HG02759 (cell line): ENCODE data around the gene EFHD2.
"Not testable (repeated sequence)": the region's sequence is repeated elsewhere in the genome, so short reads cannot be mapped to it uniquely, and the experiment has no call there.

Source experiments
- ATAC-seq: cut with Tn5 transposase; IDR thresholded peaks from one replicate; pipeline ENCODE4 v1.9.1; 2021; ENCODE audit warnings: mild to moderate bottlenecking, moderate library complexity; ENCODE audit not compliant: unreplicated experiment

The EFHD2 gene

GRCh38 chr1:15451014-15451722 lies 41.5 kb downstream of the EFHD2 start:
- no peak for ATAC-seq

- ATAC-seq, result no peak
These were observed 42.5 kb downstream of the EFHD2 start for GRCh38 chr1:15452216-15452615.

GRCh38 chr1:15452866-15453571 lies 43.3 kb downstream of the EFHD2 start:
- no peak for ATAC-seq

GRCh38 chr1:15453734-15454133 lies 44.0 kb downstream of the EFHD2 start:
- ATAC-seq, result no peak

- no peak for ATAC-seq
These were observed 44.6 kb downstream of the EFHD2 start for GRCh38 chr1:15454256-15454655.

GRCh38 chr1:15455522-15455921 lies 45.8 kb downstream of the EFHD2 start:
- ATAC-seq, result no peak

GRCh38 chr1:15456313-15456954 lies 46.7 kb downstream of the EFHD2 start, which contains the start of gene CELA2A:
TSS of gene CELA2A (plus strand) at chr1:15456732. CDS start at chr1:15456754, 22 bp downstream.
- ATAC-seq, result no peak

GRCh38 chr1:15457585-15457984 lies 47.9 kb downstream of the EFHD2 start:
- ATAC-seq, result no peak

GRCh38 chr1:15458388-15458787 lies 48.7 kb downstream of the EFHD2 start:
- not testable (repeated sequence) for ATAC-seq

GRCh38 chr1:15459771-15460707 lies 50.4 kb downstream of the EFHD2 start:
- no peak for ATAC-seq

GRCh38 chr1:15460708-15461095 lies 51.0 kb downstream of the EFHD2 start:
- ATAC-seq, result no peak

- ATAC-seq, result not testable (repeated sequence)
These were observed 53.5 kb downstream of the EFHD2 start for GRCh38 chr1:15463064-15463800.

- ATAC-seq, result not testable (repeated sequence)
These were observed 54.2 kb downstream of the EFHD2 start for GRCh38 chr1:15463926-15464322.

- no peak for ATAC-seq
These were observed 56.0 kb downstream of the EFHD2 start for GRCh38 chr1:15465674-15466073.

- not testable (repeated sequence) for ATAC-seq
These were observed 57.4 kb downstream of the EFHD2 start for GRCh38 chr1:15466955-15467625.

GRCh38 chr1:15468145-15468544 lies 58.5 kb downstream of the EFHD2 start:
- ATAC-seq, result no peak

GRCh38 chr1:15469361-15469760 lies 59.7 kb downstream of the EFHD2 start:
- no peak for ATAC-seq

GRCh38 chr1:15469821-15470448 lies 60.2 kb downstream of the EFHD2 start:
- ATAC-seq, result not testable (repeated sequence)

GRCh38 chr1:15471067-15471466 lies 61.4 kb downstream of the EFHD2 start:
- not testable (repeated sequence) for ATAC-seq
